Activated CD4-positive, alpha-beta T cell treated with anti-CD3 and anti-CD28 coated beads, Interleukin-2, amount 50 U/mL, for 1 hour (primary cell): ENCODE data around the gene FAS.

Experiments used
- DNase-seq: peaks from one replicate; pipeline ENCODE4 v3.0.0-alpha.2; 2020

Gene FAS

DNA sequence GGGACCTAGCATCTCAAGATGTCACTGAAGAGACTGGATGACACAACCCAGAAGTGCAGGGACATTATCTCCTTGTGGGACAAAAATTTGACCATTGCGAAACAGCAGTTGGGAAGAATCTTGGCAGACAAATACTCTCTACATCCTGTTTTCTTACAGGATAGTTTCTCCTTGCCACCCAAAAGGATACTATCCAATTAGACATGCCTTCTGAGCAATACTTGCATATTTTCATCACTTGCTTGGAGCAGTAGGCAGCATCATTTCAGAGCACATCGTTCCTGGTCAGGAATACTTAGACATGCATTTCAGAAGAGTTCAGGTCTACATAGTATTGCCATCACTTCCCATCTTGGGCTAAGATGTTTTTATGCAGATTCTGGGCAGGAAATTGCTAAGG, 56.8 kb downstream of the FAS start:
- no peak for DNase-seq

DNA sequence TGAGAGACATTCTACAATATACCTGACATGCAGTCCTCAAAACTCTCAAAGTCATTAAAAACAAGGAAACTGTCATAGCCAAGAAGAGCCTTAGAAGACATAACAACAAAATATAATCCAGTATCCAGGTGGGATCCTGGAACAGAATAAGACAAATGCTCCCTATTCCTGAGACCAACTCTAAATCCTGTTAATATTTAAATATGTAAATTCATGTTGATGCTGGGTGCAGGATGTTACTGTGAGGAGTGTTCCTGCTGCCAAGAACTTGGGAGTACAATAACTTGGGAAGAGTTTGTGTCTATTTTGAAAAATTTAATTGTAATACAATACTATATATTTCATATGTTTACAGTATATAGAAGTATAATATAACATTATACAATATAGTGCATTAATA, 61.0 kb downstream of the FAS start:
- DNase-seq: no peak

DNA sequence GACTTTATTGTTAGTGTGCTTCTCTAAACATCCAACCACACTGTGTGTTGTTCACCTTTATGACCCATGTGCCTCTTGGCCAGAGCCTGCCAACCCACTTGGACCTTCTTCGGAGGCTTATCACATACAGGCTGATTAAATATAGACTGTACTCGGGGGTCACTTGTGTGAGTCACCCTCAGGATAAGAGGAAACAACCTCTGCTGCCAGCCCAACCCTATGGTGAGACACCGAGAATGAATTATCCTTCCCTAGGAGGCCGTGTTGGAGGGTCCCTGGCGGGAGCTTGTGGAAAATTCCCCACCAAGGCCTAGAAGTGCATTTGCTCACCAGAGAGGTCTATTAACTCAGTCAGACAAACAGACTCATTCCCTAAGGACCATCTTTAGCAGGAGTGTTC, 63.0 kb downstream of the FAS start:
- DNase-seq: no peak

DNA sequence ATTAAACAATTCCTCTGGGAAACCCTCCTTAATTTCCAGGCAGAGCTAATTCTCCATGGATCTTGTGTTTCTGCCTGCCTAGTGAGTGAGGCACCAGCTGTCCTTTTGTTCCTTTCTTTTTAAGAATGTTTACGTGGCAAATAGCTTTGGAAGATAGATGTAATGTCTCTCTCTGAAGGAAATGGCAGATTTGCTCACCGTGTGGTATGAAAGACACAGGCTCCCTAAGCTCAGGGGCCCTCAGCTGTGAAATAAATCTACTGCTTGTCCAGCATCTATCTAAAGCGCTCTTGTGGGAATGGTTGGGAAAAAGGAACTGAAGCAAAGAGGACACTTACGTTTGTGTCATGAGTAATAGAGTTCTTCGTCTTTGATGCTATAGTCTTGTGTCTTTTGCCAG, 64.6 kb downstream of the FAS start:
- DNase-seq: no peak

- DNase-seq: no peak
Observed at GRCh38 chr10:89062861-89063260, 72.3 kb downstream of the FAS start.

DNA sequence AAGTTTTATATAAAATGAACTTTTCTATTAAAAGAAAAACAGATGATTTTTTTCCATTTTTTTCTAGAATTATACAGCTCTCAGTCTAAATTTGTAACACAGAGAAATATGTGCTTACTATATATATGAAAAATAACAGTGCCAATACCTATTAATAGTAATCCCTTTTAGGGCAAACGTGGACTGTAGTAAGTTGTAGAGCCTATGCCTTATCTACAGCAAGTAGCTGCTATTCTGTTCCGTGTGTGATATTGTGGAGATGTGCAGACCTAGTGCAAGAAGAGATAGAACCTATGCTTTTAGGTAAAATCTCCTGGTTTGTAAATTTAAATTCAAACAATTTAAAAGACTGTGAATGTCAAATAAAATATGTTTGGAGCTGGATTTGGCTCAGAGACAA, 72.9 kb downstream of the FAS start:
- no peak for DNase-seq

DNA sequence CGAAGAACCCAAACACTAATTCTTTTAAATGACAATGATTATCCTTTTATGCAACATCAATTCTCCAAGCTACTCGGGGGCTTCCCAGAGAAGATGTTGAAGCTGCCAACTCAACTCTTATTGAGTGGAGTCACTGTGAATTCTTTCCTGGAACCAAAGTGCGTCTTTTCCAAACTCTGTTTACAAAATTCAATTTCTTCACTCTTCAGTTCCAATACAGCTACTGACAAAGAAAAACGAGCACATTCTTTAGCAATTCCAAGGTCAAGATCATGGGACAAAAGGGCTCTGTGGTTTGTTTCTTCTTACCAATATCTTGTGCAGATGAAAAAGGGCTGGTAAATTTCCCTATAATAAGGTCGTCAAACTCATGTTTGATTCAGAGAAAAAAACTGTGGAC, 74.2 kb downstream of the FAS start:
- no peak for DNase-seq
